Measurements from ENCODE around the gene VPS11.
A peak's percentile ranks its signal among the peaks of the same experiment; 100 is the strongest.

DNA sequence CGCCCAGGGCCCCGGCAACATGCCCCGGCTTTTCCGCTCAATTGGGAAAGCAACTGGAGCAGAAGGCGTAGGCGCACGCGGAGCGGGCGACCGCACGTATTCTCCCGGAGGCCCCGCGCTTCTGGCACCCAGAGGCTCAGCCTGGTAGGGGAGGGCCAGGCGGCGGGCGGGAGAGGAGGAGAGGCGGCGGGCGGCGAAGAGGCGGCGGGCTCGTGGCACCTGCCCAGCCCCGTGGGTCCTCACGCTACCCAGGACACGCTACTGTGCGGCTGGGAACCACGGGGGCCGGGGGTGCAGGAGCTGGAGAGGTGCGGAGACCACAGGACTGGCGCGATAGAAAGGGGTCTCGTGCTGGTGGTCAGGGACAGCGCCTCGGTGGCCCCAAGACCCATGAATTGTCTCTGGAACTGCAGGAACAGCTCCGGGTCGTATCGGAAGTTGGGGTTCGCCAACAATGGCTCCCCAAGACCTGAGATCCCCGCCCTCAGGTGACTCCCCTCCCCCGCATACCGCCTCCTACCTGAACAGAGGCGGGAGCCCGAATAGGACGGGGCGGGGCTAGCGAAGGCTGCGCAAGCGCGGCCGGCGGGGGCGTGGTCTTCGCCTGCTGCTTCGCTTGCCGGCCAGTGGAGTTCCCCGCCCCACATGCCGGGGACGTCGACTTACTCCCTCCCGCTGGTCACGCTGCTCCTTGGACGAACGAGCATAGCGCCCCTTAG lies 37.1 kb upstream of the VPS11 start, which contains the start of gene SLC37A4:
- TF ChIP-seq RFX5 (IDR thresholded peaks at IDR 0.05), result no peak
- peak; percentile 61 for TF ChIP-seq CTCF (IDR thresholded peaks at IDR 0.05)
- TF ChIP-seq MYC (IDR thresholded peaks at IDR 0.05; ENCODE audit: borderline replicate concordance, low read length), result peak; percentile 57; the same call in 1 of the 2 replicates
- no peak for TF ChIP-seq PBX3 (IDR thresholded peaks at IDR 0.05)
- TF ChIP-seq PHF8 (IDR thresholded peaks at IDR 0.05; ENCODE audit: borderline replicate concordance, low read depth), result no peak; the same call in 1 of the 2 replicates
- TF ChIP-seq RAD21 (conservative IDR thresholded peaks at IDR 0.05 in 1 of 2, IDR thresholded peaks at IDR 0.05 in 1 of 2), result peak; percentile 43; a peak in 2 of 5 replicates
- no peak for TF ChIP-seq FOXS1 (CRISPR knock-in tag; IDR thresholded peaks at IDR 0.05)
- TF ChIP-seq, protein P1, sequence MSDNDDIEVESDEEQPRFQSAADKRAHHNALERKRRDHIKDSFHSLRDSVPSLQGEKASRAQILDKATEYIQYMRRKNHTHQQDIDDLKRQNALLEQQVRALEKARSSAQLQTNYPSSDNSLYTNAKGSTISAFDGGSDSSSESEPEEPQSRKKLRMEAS (IDR thresholded peaks at IDR 0.05), result peak; percentile 99
- no peak for TF ChIP-seq NPAS2 (CRISPR knock-in tag; IDR thresholded peaks at IDR 0.05; ENCODE audit: borderline replicate concordance)
- no peak for TF ChIP-seq SREBF2 (IDR thresholded peaks at IDR 0.05)
- no peak for TF ChIP-seq HDAC2 (IDR thresholded peaks at IDR 0.05)
- peak; percentile 56; the same call in 1 of the 2 replicates for TF ChIP-seq POLR2A (IDR thresholded peaks at IDR 0.05; ENCODE audit: low read length)
- TF ChIP-seq JUN (IDR thresholded peaks at IDR 0.05), result no peak
